NCI-H69 (cell line): ENCODE measurements around the gene KCNK6.
A peak's percentile ranks its signal among the peaks of the same experiment; 100 is the strongest.

ENCODE experiments used
- DNase-seq: peaks from one replicate; lab custom pipeline; 2025; lab: John Stamatoyannopoulos, UW

The KCNK6 gene

DNA sequence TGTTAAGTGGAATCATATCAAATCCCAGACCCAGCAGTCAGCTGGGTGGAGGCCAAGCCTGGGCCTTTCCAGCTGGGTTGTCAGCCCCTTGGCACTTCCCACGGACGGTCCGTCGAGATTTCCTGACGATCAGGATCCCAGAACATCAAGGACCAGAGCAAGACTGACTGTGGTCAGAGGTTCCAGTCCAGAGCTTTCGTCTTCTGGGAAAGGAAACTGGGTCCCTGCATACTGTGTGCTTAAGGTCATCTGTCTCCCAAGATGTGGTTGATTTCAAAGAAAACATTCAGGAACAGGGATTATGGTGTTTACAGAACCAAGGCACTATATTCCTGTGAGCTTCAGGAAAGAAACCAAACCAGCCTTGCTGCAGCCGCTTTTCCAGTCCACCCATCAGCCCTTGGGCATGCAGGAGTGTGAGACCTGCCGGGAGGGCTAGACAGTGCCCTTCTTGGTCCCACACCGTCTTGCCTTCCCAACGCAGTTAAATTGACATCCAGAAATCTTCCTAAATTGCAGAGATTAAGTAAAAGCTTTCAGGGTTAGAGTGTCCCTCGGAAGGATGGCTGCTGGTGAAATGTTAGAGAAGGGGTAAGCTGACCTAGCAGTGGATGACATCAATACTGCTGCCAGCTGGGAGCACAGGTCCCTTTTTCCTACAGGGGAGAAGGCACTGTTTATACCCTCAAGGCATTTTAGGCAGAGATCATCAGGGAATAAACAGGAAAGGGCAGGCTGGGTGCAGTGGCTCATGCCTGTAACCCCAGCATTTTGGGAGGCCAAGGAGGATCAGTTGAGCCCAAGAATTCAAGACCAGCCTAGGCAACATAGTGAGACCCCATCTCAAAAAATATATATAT lies 20.6 kb upstream of the KCNK6 start:
- peak; percentile 52 for DNase-seq

DNA sequence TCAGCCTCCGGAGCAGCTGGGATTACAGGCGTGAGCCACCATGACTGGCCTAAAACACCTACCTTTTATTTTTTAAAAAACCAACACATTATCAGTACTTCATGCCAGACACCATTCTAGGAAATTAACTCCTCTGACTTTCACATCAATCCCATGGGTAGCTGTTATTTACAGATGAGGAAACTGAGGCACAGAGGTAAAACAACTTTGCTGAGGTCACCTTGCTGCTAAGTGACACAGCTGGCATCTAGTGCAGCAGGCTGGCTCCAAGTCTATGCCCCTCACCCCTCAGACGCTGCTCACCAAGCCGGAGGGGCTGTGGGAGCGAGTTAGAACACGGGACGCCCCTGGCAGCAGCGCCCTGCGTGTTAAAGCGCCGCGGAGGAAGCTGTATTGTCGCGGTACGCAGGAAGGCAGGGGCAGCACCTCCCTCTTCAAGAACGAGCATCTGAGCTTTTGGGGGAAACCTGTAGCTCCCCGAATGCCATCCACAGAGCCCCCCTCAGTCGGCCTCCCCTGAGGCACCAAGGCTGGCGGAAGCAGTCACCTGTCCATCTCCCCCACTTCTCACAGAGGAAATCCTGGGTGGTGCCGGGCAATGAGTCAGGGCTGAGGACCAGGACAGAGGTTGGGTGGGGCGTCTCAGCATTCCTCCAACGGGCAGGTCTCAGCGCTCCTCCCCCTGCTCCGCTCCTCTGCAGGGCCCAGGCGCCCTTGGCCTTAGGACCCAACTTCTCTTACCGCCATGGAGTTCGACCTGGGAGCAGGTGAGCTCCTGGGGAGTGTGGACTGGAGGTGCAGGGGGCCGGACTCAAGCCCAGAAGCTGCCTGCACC lies 15.9 kb upstream of the KCNK6 start, which contains the start of gene C19orf33:
TSS of gene C19orf33 (plus strand) at position 735 of the 835 bp plus-strand sequence. CDS start at position 746, 11 bp downstream.
- no peak for DNase-seq

DNA sequence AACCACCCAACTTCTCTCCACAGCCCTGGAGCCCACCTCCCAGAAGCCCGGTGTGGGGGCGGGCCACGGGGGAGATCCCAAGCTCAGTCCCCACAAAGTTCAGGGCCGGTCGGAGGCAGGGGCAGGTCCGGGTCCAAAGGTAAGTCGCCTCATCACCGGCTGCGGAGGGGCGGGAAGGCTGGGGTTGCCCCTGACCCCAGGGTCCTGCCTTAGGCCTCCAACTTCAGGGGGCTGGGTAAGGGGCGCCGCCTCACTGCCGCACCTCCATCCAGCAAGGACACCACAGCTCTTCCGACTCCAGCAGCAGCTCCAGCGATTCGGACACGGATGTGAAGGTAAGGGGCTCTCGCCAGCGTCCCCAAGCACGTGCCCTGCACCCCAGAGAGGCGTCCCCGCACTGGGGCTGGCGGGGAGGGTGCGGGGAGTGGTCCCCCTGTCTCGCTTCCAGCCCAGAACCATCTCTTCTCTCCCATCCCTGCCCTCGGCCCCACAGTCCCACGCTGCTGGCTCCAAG lies 15.2 kb upstream of the KCNK6 start:
- DNase-seq, result no peak

GRCh38 chr19:38304866-38305429 lies 14.7 kb upstream of the KCNK6 start:
- DNase-seq, result peak; percentile 97

- DNase-seq, result no peak
Measured at GRCh38 chr19:38306236-38306635, 13.4 kb upstream of the KCNK6 start.

GRCh38 chr19:38307076-38307475 lies 12.6 kb upstream of the KCNK6 start:
- no peak for DNase-seq

GRCh38 chr19:38307597-38307996 lies 12.0 kb upstream of the KCNK6 start:
- no peak for DNase-seq

GRCh38 chr19:38308006-38308766 lies 11.5 kb upstream of the KCNK6 start:
- no peak for DNase-seq

DNA sequence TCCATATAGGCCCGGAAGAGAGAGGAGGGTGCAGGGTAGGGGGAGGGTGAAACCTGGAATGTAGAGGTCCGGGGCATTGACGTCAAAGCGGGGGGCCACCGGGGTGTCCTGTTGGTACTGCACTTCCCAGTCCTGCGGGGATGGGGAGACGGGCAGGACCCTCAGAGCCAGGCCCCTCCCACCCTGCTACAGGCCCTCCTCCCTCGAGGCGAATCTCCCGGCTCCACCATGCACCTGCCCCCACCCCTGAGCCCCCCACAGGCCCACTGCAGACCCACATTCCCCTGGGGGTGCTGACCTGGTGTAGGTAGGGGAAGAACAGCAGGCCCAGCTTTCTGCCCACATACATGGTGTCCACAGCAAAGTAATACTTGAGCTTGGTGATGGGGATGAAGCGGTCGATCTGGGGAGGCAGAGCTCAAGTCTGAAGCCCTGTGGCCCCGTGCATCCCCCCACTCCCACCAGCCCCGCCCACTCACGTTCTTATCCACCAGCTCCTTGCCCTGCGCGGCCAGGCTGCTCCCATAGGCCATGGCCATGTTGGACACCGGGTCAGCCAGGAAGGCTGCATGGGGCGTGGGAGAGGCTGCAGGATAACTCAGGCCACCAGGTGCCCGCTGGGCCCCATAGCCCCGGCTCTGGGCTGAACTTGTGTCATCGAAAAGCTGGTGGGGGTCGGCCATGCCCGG lies 10.6 kb upstream of the KCNK6 start:
- DNase-seq, result no peak

DNA sequence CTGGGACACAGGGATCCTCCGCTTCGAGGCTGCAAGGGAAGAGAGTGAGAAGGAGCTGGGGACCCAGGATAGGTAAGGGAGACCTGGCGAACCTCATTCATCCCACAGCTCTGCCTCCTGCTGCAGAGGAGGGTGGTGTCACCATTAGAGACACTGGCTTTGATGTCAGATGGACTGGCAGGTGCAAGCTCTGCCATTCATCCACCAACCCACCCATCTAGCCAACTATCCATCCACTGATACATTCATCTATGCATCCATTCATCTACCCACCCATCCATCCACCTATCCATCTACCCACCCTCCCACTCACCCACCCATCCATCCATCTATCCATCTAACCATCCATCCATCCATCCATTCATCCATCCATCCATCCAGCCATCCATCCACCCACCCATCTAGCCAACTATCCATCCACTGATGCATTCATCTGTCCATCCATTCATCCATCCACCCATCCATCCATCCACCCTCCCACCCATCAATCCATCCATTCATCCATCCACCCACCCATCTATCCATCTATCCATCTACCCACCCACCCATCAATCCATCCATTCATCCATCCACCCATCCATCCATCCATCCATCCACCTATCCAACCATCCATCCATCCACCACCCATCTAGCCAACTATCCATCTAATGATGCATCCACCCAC lies 9.9 kb upstream of the KCNK6 start:
- no peak for DNase-seq

- DNase-seq, result no peak
Measured at GRCh38 chr19:38310279-38310670, 9.4 kb upstream of the KCNK6 start.

DNA sequence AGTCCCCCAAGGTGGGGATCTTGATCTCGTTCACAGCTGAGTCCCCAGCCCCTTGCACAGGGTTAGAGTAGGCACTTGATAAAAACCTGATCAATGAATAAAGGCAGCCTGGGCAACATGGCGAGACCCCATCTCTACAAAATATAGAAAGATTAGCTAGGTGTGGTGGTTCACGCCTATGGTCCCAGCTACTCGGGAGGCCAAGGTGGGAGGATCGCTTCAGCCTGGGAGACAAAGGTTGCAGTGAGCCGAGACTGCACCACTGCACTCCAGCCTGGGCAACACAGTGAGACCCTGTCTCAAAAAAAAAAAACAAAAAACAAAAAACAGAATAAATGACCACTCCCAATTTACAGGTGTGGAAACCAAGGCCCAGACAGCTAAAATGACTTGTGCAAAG lies 8.7 kb upstream of the KCNK6 start:
- DNase-seq, result no peak

DNA sequence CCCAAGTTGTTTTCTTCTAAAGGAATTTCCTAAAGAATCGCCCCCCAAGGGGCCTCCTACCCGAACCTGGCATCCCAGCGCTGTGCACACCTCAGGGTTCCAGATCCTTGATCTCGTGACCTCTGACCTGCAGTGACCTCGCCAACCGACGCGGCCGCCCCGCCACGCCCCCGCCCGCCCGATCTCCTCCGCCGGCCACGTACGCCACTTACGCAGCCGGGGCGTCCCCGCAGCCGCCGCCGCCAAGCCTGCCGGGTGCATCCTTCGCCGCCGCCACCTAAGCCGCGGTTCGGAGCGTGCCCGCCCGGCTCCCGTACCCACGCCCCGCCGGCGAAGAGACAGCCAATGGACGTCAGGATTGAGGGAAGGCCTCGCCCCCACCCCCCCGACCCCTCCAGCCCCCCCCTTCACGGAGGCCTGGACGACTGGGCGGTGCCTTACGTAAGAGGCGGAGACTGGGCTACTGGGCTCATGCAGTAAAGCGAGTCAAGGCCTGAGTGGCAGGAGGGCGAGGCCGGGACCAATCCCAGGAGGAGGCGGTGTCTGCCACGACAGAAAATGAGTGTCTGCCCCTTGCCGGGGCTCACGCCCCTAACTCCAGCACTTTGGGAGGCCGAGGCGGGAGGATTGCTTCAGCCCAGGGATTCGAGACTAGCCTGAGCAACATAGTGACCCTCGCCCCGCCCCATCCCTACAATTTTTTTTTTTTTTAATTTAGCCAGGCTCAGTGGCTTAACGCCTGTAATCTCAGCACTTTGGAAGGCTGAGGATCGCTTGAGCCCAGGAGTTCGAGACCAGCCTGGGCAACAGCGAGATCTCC lies 3.8 kb upstream of the KCNK6 start, which contains the start of gene YIF1B:
TSS of gene YIF1B (minus strand) at position 291 of the 820 bp plus-strand sequence. CDS start at position 261, 30 bp downstream.
- peak; percentile 99 for DNase-seq

DNA sequence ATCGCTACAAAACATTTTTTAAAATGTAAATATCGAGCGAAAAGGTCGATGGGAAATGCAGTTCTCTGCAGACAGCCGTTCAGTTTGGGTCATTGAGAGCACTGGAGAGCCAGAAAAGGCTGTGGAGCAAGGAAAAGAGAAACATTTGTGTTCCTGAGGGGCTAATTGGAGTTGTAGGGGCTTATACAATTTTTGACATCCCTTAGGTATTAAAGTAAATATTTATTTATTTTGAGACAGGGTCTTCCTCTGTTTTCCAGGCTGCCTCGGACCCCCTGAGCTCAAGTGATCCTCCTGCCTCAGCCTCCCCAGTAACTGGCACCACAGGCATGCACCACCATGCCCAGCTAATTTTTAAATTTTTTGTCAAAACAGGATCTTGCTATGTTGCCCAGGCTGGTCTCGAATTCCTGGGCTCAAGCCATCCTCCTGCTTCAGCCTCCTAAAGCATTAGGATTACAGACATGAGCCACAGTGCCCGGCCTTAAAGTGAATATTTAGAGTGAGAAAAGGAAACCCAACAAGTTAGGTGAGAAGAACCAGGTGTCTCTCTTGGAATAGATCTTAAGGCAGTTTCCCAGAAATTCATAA lies 3.1 kb upstream of the KCNK6 start:
- DNase-seq, result no peak

- no peak for DNase-seq
Measured at GRCh38 chr19:38317104-38317612, 2.5 kb upstream of the KCNK6 start.

DNA sequence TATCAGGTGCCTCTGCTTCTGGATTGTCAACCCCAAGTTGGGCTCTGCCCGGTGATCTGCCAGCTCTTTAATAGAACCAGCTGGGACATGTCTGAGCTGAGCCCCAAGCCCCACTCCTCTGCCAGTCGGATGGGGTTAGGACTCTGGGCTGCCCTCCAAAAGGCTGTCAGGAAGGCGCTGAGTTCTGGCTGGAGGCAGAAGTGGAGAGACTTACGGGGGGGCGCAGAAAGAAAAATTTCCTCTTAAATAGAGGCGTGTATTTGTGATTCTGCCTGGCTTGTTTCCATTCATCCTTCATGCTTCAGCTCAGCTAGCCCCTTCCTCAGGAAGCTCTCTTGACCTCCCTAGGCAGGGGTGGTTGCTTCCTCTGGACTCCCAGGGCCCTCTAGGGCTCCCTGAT lies 985 bp upstream of the KCNK6 start:
- DNase-seq, result no peak

DNA sequence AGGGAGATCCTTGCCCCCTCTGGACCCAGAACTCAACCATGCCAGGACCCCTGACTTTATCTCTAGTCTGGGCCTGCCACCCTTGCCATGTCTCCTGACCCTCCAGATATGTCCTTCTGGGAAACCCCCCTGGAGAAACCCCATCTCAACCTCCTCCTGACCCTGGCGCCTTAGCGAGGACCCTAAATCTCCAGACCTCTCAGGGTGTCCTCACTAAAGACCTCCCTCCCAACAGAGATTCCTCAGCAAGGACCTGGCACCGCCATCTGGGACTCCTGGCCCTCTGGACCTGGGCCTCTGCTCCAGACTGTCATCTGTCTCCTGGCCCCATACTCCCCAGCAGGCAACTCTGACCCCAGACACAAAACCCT lies 1.3 kb downstream of the KCNK6 start:
- DNase-seq, result no peak

- DNase-seq, result no peak
Measured at GRCh38 chr19:38321646-38322196, 2.1 kb downstream of the KCNK6 start.

DNA sequence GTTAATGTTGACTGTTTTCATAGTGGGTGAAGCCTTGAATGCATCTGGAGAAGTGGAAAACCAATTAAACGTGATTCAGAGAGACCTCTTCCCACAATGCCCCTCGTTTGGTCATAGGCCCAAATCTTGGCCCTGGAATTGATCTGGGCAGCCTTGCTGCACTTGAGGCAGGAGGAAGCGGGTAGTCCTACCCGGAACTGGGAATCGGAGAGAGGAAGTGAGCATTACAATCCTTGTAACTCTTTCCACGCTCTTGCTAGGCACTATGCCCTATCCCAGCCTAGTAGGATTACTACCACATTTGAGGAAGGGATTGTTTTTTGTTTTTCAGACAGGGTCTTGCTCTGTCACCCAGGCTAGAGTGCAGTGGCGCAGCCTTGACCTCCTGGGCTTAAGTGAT lies 3.6 kb downstream of the KCNK6 start:
- no peak for DNase-seq
